Measurements from ENCODE around the gene FAM228B. TPM values are rescaled to one million over a fixed set of nuclear protein-coding genes. Genes with fewer than 3 reads are reported as not detected.

FAM228B gene
- total and polyA plus RNA-seq, 2 donors (not counting 1 experiment from before 2014, with no cell fraction given) = 11.9 to 13.1 TPM

- DNase-seq (ENCODE audit: low read depth in 2 of 2) = no peak
- peaks cover 5% of the 10 kb centered on the region for H3K36me3 ChIP-seq (ENCODE audit: control insufficient read depth, insufficient read depth, low read length)
Observed at GRCh38 chr2:24211408-24211807, 88.1 kb downstream of the FAM228B start.

DNA sequence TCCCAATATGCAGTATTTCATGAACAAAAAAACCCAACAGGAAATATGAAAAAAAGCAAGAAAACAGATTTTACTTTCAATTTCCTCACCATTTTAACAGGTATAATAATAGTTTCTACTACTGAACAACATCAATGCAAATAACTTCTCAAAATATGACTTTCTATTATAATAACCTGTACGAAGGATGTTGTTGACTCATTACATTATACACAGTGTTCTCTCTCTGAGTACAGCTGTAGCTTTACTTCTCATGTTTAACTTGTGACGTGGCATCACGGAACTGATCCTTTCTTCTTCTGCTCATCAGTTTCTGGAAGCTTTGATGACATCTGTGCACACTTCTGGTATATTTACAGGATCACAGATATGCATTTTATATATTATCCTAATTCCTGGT, 91.6 kb downstream of the FAM228B start:
- no peaks in the 10 kb centered on the region for H3K27me3 ChIP-seq (ENCODE audit: control insufficient read depth, insufficient read depth, low read length)
- H2AFZ ChIP-seq (ENCODE audit: low read length) = no peak overlapping the region
- no peak overlapping the region for H3K4me2 ChIP-seq (ENCODE audit: extremely low read depth, insufficient read depth, low read length)
- H3K4me3 ChIP-seq (replicated peaks in 1 of 4; ENCODE audit: control extremely low read depth in 1 of 4, insufficient read depth in 1 of 4, low read depth in 3 of 4, low read length in 4 of 4) = no peak overlapping the region
- no peak overlapping the region for H3K9ac ChIP-seq (ENCODE audit: insufficient read depth, low read length)
- no peak overlapping the region for H3K27ac ChIP-seq (ENCODE audit: insufficient read depth, low read length)
- H3K36me3 ChIP-seq (ENCODE audit: control insufficient read depth, insufficient read depth, low read length) = peaks cover 2% of the 10 kb centered on the region
- H3K4me1 ChIP-seq (ENCODE audit: control insufficient read depth, extremely low read depth, insufficient read depth, low read length) = no peaks in the 10 kb centered on the region
- no peaks in the 10 kb centered on the region for H3K79me2 ChIP-seq (ENCODE audit: control insufficient read depth, insufficient read depth, low read length)
- TF ChIP-seq EZH2 (IDR thresholded peaks at IDR 0.05; ENCODE audit: low read length, missing control alignments) (no peak), CTCF (conservative IDR thresholded peaks at IDR 0.05 in 1 of 2, IDR thresholded peaks at IDR 0.05 in 1 of 2; ENCODE audit: low read depth in 1 of 2, low read length in 2 of 2) (no peak)
- H4K20me1 ChIP-seq (ENCODE audit: control insufficient read depth, extremely low read depth, insufficient read depth, low read length) = no peaks in the 10 kb centered on the region
- no peaks in the 10 kb centered on the region for H3K9me3 ChIP-seq (ENCODE audit: control insufficient read depth, insufficient read depth, low read depth, low read length)
- DNase-seq (ENCODE audit: low read depth in 2 of 2) = no peak

More at GRCh38 chr2:24211408-24211807, 88.1 kb downstream of the FAM228B start:
- no peaks in the 10 kb centered on the region for H3K9me3 ChIP-seq (ENCODE audit: control insufficient read depth, insufficient read depth, low read depth, low read length)
- H4K20me1 ChIP-seq (ENCODE audit: control insufficient read depth, extremely low read depth, insufficient read depth, low read length) = no peaks in the 10 kb centered on the region
- no peaks in the 10 kb centered on the region for H3K4me1 ChIP-seq (ENCODE audit: control insufficient read depth, extremely low read depth, insufficient read depth, low read length)
- no peaks in the 10 kb centered on the region for H3K79me2 ChIP-seq (ENCODE audit: control insufficient read depth, insufficient read depth, low read length)
- TF ChIP-seq CTCF (conservative IDR thresholded peaks at IDR 0.05 in 1 of 2, IDR thresholded peaks at IDR 0.05 in 1 of 2; ENCODE audit: low read depth in 1 of 2, low read length in 2 of 2) (no peak), EZH2 (IDR thresholded peaks at IDR 0.05; ENCODE audit: low read length, missing control alignments) (no peak)
- no peak overlapping the region for H3K4me2 ChIP-seq (ENCODE audit: extremely low read depth, insufficient read depth, low read length)
- no peak overlapping the region for H3K9ac ChIP-seq (ENCODE audit: insufficient read depth, low read length)
- no peak overlapping the region for H2AFZ ChIP-seq (ENCODE audit: low read length)
- no peak overlapping the region for H3K27ac ChIP-seq (ENCODE audit: insufficient read depth, low read length)
- no peak overlapping the region for H3K4me3 ChIP-seq (replicated peaks in 1 of 4; ENCODE audit: control extremely low read depth in 1 of 4, insufficient read depth in 1 of 4, low read depth in 3 of 4, low read length in 4 of 4)
- no peaks in the 10 kb centered on the region for H3K27me3 ChIP-seq (ENCODE audit: control insufficient read depth, insufficient read depth, low read length)

Other genes starting within 250 kb of the FAM228B start
- gene ATAD2B, start 196.3 kb upstream of the FAM228B start, total RNA-seq = 9.0 and 11.4 TPM in 2 replicates
- 3.0 and 3.6 TPM in 2 replicates for gene ATAD2B, start 196.3 kb upstream of the FAM228B start, polyA plus RNA-seq
- 12.9 and 13.9 TPM in 2 replicates for gene UBXN2A, start 183.0 kb upstream of the FAM228B start, total RNA-seq
- 11.7 and 12.8 TPM in 2 replicates for gene UBXN2A, start 183.0 kb upstream of the FAM228B start, polyA plus RNA-seq
- 0.17 TPM in 1 of 2 replicates, not detected in the other for gene MFSD2B, start 113.4 kb upstream of the FAM228B start, total RNA-seq
- gene MFSD2B, start 113.4 kb upstream of the FAM228B start, polyA plus RNA-seq = 0.08 and 0.10 TPM in 2 replicates
- gene WDCP, start 76.1 kb upstream of the FAM228B start, total RNA-seq = 9.5 and 10.4 TPM in 2 replicates
- 10.2 and 11.0 TPM in 2 replicates for gene WDCP, start 76.1 kb upstream of the FAM228B start, polyA plus RNA-seq
- 4.9 and 12.1 TPM in 2 replicates for gene FKBP1B, start 73.7 kb upstream of the FAM228B start, total RNA-seq
- gene FKBP1B, start 73.7 kb upstream of the FAM228B start, polyA plus RNA-seq = 11.9 and 18.0 TPM in 2 replicates
- 134 and 155 TPM in 2 replicates for gene SF3B6, start 47.1 kb upstream of the FAM228B start, total RNA-seq
- 206 and 210 TPM in 2 replicates for gene SF3B6, start 47.1 kb upstream of the FAM228B start, polyA plus RNA-seq
- gene TP53I3, start 38.6 kb upstream of the FAM228B start, total RNA-seq = 47.3 and 75.5 TPM in 2 replicates
- gene TP53I3, start 38.6 kb upstream of the FAM228B start, polyA plus RNA-seq = 31.0 and 37.9 TPM in 2 replicates
- gene PFN4, start 135 bp upstream of the FAM228B start, total RNA-seq = 0.66 and 1.5 TPM in 2 replicates
- gene PFN4, start 135 bp upstream of the FAM228B start, polyA plus RNA-seq = 0.26 and 0.40 TPM in 2 replicates
- gene FAM228A, start 51.6 kb downstream of the FAM228B start, total RNA-seq = 0.51 and 0.99 TPM in 2 replicates
- gene FAM228A, start 51.6 kb downstream of the FAM228B start, polyA plus RNA-seq = 0.08 and 4.3 TPM in 2 replicates
- gene ITSN2, start 237.1 kb downstream of the FAM228B start, total RNA-seq = 33.9 and 43.4 TPM in 2 replicates
- gene ITSN2, start 237.1 kb downstream of the FAM228B start, polyA plus RNA-seq = 21.8 and 23.1 TPM in 2 replicates

Data from fibroblast of lung (primary cell).